Measurements from ENCODE around the gene FGF14.

FGF14 gene

GRCh38 chr13:101703081-101703480 is 698.8 kb downstream of the FGF14 start:
- TF ChIP-seq ZNF174 (tag by site-specific recombination; IDR thresholded peaks at IDR 0.05), result no peak
- no peak for TF ChIP-seq ZNF302 (tag by site-specific recombination; IDR thresholded peaks at IDR 0.05; ENCODE audit: low read depth)
- no peak for TF ChIP-seq ZNF548 (tag by site-specific recombination; IDR thresholded peaks at IDR 0.05)
- no peak for TF ChIP-seq ZNF24 (tag by site-specific recombination; IDR thresholded peaks at IDR 0.05)
- no peak for TF ChIP-seq REPIN1 (tag by site-specific recombination; IDR thresholded peaks at IDR 0.05; ENCODE audit: low read depth)
- no peak for TF ChIP-seq ZNF830 (tag by site-specific recombination; IDR thresholded peaks at IDR 0.05; ENCODE audit: low read depth)
- TF ChIP-seq ZNF707 (tag by site-specific recombination; IDR thresholded peaks at IDR 0.05), result no peak
- TF ChIP-seq ZNF600 (tag by site-specific recombination; IDR thresholded peaks at IDR 0.05), result no peak
- TF ChIP-seq ZNF211 (tag by site-specific recombination; IDR thresholded peaks at IDR 0.05; ENCODE audit: low read depth), result no peak
- Histone ChIP-seq H3K4me3 (ENCODE audit: low read depth, low read length) (no peak overlapping the region), H3K4me1 (ENCODE audit: control insufficient read depth, insufficient read depth, low read length) (no peaks in the 10 kb centered on the region), H3K36me3 (ENCODE audit: control insufficient read depth in 2 of 2, insufficient read depth in 1 of 2, low read length in 2 of 2) (no peaks in the 10 kb centered on the region), H3K27ac (ENCODE audit: extremely low read depth, low read depth, low read length) (no peak overlapping the region), H3K9me3 (ENCODE audit: control insufficient read depth, insufficient read depth, low read depth, low read length) (no peaks in the 10 kb centered on the region)
- CTCF ChIA-PET, result no interaction called here
- POLR2A ChIA-PET, result interaction anchor here (1.0 kb wide), 1 partner anchor 8 kb away, joined by 3 read pairs; no protein-coding TSS in a partner anchor

- CTCF ChIA-PET, result no interaction called here
- Histone ChIP-seq H3K36me3 (ENCODE audit: control insufficient read depth in 2 of 2, insufficient read depth in 1 of 2, low read length in 2 of 2) (no peaks in the 10 kb centered on the region), H3K27ac (ENCODE audit: extremely low read depth, low read depth, low read length) (no peak overlapping the region)
Measured at GRCh38 chr13:101700598-101700997, 701.2 kb downstream of the FGF14 start.

More at GRCh38 chr13:101700598-101700997, 701.2 kb downstream of the FGF14 start:
- H3K4me3 ChIP-seq (ENCODE audit: low read depth, low read length), result no peak overlapping the region
- TF ChIP-seq MYNN (tag by site-specific recombination; IDR thresholded peaks at IDR 0.05; ENCODE audit: borderline replicate concordance), result no peak
- no peak for TF ChIP-seq ZNF596 (tag by site-specific recombination; IDR thresholded peaks at IDR 0.05)
- no peak for TF ChIP-seq ZNF830 (tag by site-specific recombination; IDR thresholded peaks at IDR 0.05; ENCODE audit: low read depth)
- no peak for TF ChIP-seq REST (tag by site-specific recombination; IDR thresholded peaks at IDR 0.05)
- TF ChIP-seq ZNF404 (tag by site-specific recombination; IDR thresholded peaks at IDR 0.05), result no peak
- no peak for TF ChIP-seq ZNF18 (tag by site-specific recombination; IDR thresholded peaks at IDR 0.05)
- TF ChIP-seq TCF7L2 (IDR thresholded peaks at IDR 0.05; ENCODE audit: borderline replicate concordance, low read depth, low read length), result no peak
- no peak for TF ChIP-seq ZNF792 (tag by site-specific recombination; IDR thresholded peaks at IDR 0.05)
- H3K4me1 ChIP-seq (ENCODE audit: control insufficient read depth, insufficient read depth, low read length), result no peaks in the 10 kb centered on the region
- H3K9me3 ChIP-seq (ENCODE audit: control insufficient read depth, insufficient read depth, low read depth, low read length), result no peaks in the 10 kb centered on the region
- POLR2A ChIA-PET, result no interaction called here
